Osteocyte (in vitro differentiated cells): ENCODE results near the gene MCRIP1. TPM values are rescaled to one million over a fixed set of nuclear protein-coding genes. Genes with fewer than 3 reads are reported as not detected.

Experiments used
- DNase-seq: peaks from one replicate; pipeline ENCODE4 v3.0.0; 2021; ENCODE audit warnings: mixed read lengths; ENCODE audit not compliant: unreplicated experiment; ENCODE audit errors: extremely low spot score
- H3K27ac Mint-ChIP-seq: one replicate; pipeline ENCODE4 v1.8.0; 2021; ENCODE audit warnings: mild to moderate bottlenecking, mixed read lengths; ENCODE audit not compliant: unreplicated experiment
- H3K27me3 Mint-ChIP-seq: one replicate; pipeline ENCODE4 v1.8.0; 2021; ENCODE audit warnings: mixed read lengths; ENCODE audit not compliant: unreplicated experiment
- H3K36me3 Mint-ChIP-seq: one replicate; pipeline ENCODE4 v1.8.0; 2021; ENCODE audit warnings: mixed read lengths; ENCODE audit not compliant: unreplicated experiment
- H3K4me1 Mint-ChIP-seq: one replicate; pipeline ENCODE4 v1.8.0; 2021; ENCODE audit warnings: mixed read lengths; ENCODE audit not compliant: unreplicated experiment
- H3K4me3 Mint-ChIP-seq: one replicate; pipeline ENCODE4 v1.8.0; 2021; ENCODE audit warnings: mild to moderate bottlenecking, moderate library complexity, mixed read lengths; ENCODE audit not compliant: unreplicated experiment
- H3K9me3 Mint-ChIP-seq: one replicate; pipeline ENCODE4 v1.8.0; 2021; ENCODE audit warnings: mixed read lengths; ENCODE audit not compliant: unreplicated experiment
- CTCF ChIP-seq: fragments of 200-600 bp; sonication (generic); IDR thresholded peaks from 2 replicates; pipeline ENCODE4 v1.5.0; 2021; ENCODE audit warnings: antibody characterized with exemption, mild to moderate bottlenecking, moderate library complexity
- total RNA-seq: library from RNA; stranded (reverse); gene quantifications from 2 replicates; pipeline ENCODE4 v1.2.1, GENCODE V29; 2021

MCRIP1 gene
- total RNA-seq, 1 donor from 2014 or later: 176 TPM

GRCh38 chr17:81832608-81833159 is 407 bp downstream of the MCRIP1 start:
- no peaks in the 10 kb centered on the region for H3K36me3 Mint-ChIP-seq

GRCh38 chr17:81831957-81832607 is 1.0 kb downstream of the MCRIP1 start:
- no peak for TF ChIP-seq CTCF
- H3K27me3 Mint-ChIP-seq: no peaks in the 10 kb centered on the region
- H3K27ac Mint-ChIP-seq: peak overlapping the region; percentile 91
- H3K9me3 Mint-ChIP-seq: no peaks in the 10 kb centered on the region
- H3K4me1 Mint-ChIP-seq: peaks cover 34% of the 10 kb centered on the region
- H3K4me3 Mint-ChIP-seq: peak overlapping the region; percentile 91
- DNase-seq: no peak
- no peaks in the 10 kb centered on the region for H3K36me3 Mint-ChIP-seq

More at GRCh38 chr17:81832608-81833159, 407 bp downstream of the MCRIP1 start:
- peak overlapping the region; percentile 91 for H3K27ac Mint-ChIP-seq
- no peaks in the 10 kb centered on the region for H3K27me3 Mint-ChIP-seq
- DNase-seq: no peak
- peaks cover 34% of the 10 kb centered on the region for H3K4me1 Mint-ChIP-seq
- H3K4me3 Mint-ChIP-seq: peak overlapping the region; percentile 91
- no peaks in the 10 kb centered on the region for H3K9me3 Mint-ChIP-seq
- no peak for TF ChIP-seq CTCF

- peak overlapping the region; percentile 91 for H3K27ac Mint-ChIP-seq
- no peak for DNase-seq
- H3K9me3 Mint-ChIP-seq: no peaks in the 10 kb centered on the region
- H3K4me3 Mint-ChIP-seq: peak overlapping the region; percentile 91
- H3K4me1 Mint-ChIP-seq: peaks cover 34% of the 10 kb centered on the region
- no peaks in the 10 kb centered on the region for H3K27me3 Mint-ChIP-seq
- no peak for TF ChIP-seq CTCF
- no peaks in the 10 kb centered on the region for H3K36me3 Mint-ChIP-seq
Measured at GRCh38 chr17:81831563-81831956, 1.5 kb downstream of the MCRIP1 start.

- no peak overlapping the region for H3K4me3 Mint-ChIP-seq
- H3K9me3 Mint-ChIP-seq: no peaks in the 10 kb centered on the region
- H3K27me3 Mint-ChIP-seq: no peaks in the 10 kb centered on the region
- H3K36me3 Mint-ChIP-seq: no peaks in the 10 kb centered on the region
- H3K27ac Mint-ChIP-seq: no peak overlapping the region
- peaks cover 34% of the 10 kb centered on the region for H3K4me1 Mint-ChIP-seq
- TF ChIP-seq CTCF: no peak
- DNase-seq: no peak
Measured at GRCh38 chr17:81829858-81830257, 3.2 kb downstream of the MCRIP1 start.

- no peak for DNase-seq
- Mint-ChIP-seq H3K27me3 (no peaks in the 10 kb centered on the region), H3K9me3 (no peaks in the 10 kb centered on the region), H3K4me3 (no peak overlapping the region), H3K36me3 (peaks cover 1% of the 10 kb centered on the region), H3K27ac (no peak overlapping the region), H3K4me1 (peaks cover 29% of the 10 kb centered on the region)
- no peak for TF ChIP-seq CTCF
Measured at GRCh38 chr17:81828656-81829055, 4.4 kb downstream of the MCRIP1 start.
